GM06990 (cell line): ENCODE data around the gene EGFR.

Experiments used
- DNase-seq: peaks from one replicate; pipeline ENCODE4 v3.0.0-alpha.2; 2011; ENCODE audit not compliant: insufficient read length; ENCODE audit errors: extremely low read depth
- H3K27me3 ChIP-seq: replicated peaks from 2 replicates; pipeline ENCODE4 v1.6.0; 2011; ENCODE audit warnings: low read length; ENCODE audit not compliant: control insufficient read depth, insufficient read depth
- H3K36me3 ChIP-seq: 2 replicates; pipeline ENCODE4 v1.5.1; 2011; ENCODE audit warnings: low read length; ENCODE audit not compliant: control insufficient read depth, insufficient read depth
- H3K4me3 ChIP-seq: replicated peaks from 2 replicates; pipeline ENCODE4 v1.5.1; 2011; ENCODE audit warnings: low read depth, mild to moderate bottlenecking, control low read depth, low read length
- TF ChIP-seq, protein P1 (sequence below): IDR thresholded peaks from 2 replicates; pipeline ENCODE4 v1.5.1; 2011; ENCODE audit warnings: low read length, control low read depth, mild to moderate bottlenecking, inconsistent platforms; ENCODE audit not compliant: insufficient read depth, poor library complexity, severe bottlenecking

EGFR gene

DNA sequence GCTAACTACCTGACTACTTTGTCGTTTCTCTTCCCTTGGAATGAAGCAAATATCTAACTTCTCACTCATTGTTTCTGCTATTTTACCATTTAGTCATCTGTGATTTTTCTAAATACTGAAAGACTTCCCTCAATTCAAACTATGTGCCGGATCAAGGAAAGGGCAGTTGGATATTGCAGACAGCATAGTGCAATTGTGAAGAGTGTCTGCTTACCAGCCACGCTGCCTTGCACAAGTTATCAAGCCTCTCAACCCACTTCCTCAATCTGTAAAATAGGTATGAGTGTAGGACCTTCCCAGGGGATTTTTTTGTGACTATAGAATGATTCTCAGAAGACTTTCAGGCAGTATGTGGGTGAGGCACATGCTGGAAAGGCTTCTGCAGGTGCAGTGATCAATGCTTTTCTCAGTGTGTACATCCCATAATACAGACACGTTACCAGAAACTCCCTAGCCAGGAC, 54.3 kb downstream of the EGFR start:
- TF ChIP-seq, protein P1, sequence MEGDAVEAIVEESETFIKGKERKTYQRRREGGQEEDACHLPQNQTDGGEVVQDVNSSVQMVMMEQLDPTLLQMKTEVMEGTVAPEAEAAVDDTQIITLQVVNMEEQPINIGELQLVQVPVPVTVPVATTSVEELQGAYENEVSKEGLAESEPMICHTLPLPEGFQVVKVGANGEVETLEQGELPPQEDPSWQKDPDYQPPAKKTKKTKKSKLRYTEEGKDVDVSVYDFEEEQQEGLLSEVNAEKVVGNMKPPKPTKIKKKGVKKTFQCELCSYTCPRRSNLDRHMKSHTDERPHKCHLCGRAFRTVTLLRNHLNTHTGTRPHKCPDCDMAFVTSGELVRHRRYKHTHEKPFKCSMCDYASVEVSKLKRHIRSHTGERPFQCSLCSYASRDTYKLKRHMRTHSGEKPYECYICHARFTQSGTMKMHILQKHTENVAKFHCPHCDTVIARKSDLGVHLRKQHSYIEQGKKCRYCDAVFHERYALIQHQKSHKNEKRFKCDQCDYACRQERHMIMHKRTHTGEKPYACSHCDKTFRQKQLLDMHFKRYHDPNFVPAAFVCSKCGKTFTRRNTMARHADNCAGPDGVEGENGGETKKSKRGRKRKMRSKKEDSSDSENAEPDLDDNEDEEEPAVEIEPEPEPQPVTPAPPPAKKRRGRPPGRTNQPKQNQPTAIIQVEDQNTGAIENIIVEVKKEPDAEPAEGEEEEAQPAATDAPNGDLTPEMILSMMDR = no peak
- H3K27me3 ChIP-seq = no peaks in the 10 kb centered on the region
- H3K36me3 ChIP-seq = no peaks in the 10 kb centered on the region
- DNase-seq = peak; percentile 56
- H3K4me3 ChIP-seq = no peak overlapping the region

- Histone ChIP-seq H3K4me3 (0 out of 2 replicates have a peak overlapping the region, but pooled peaks have one; percentile 20), H3K36me3 (no peaks in the 10 kb centered on the region)
- DNase-seq = peak; percentile 78
Observed at GRCh38 chr7:55073976-55074528, 55.2 kb downstream of the EGFR start.

DNA sequence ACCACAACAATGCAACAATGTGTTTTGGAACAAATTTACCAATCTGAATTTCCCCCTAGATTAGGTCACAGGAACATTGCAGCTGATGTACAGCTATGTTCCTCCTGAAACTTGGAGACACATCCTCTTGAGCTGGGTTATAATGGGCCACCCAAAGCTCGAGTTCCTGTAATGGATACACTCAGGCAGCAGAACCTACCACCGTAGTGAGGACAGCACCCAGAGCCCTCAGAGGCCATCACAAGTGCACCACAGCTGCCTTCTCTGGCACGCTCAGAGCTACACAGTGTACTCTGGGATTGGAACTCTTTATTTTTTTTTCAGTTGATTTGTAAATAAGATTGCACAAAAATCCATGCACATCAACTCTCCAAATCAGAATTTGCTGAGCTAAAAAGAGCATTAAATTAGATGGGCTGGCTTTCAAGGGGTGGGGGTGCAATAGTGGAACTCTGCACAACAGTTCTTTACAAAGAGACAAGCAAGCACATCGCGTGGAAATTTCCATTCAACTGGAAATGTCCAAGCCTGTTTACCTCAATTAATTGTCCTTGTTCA, 56.7 kb downstream of the EGFR start:
- Histone ChIP-seq H3K4me3 (no peak overlapping the region), H3K27me3 (no peaks in the 10 kb centered on the region), H3K36me3 (no peaks in the 10 kb centered on the region)
- TF ChIP-seq, protein P1 = no peak
- DNase-seq = no peak

More at GRCh38 chr7:55073976-55074528, 55.2 kb downstream of the EGFR start:
- H3K27me3 ChIP-seq = no peaks in the 10 kb centered on the region
- TF ChIP-seq, protein P1 = no peak

DNA sequence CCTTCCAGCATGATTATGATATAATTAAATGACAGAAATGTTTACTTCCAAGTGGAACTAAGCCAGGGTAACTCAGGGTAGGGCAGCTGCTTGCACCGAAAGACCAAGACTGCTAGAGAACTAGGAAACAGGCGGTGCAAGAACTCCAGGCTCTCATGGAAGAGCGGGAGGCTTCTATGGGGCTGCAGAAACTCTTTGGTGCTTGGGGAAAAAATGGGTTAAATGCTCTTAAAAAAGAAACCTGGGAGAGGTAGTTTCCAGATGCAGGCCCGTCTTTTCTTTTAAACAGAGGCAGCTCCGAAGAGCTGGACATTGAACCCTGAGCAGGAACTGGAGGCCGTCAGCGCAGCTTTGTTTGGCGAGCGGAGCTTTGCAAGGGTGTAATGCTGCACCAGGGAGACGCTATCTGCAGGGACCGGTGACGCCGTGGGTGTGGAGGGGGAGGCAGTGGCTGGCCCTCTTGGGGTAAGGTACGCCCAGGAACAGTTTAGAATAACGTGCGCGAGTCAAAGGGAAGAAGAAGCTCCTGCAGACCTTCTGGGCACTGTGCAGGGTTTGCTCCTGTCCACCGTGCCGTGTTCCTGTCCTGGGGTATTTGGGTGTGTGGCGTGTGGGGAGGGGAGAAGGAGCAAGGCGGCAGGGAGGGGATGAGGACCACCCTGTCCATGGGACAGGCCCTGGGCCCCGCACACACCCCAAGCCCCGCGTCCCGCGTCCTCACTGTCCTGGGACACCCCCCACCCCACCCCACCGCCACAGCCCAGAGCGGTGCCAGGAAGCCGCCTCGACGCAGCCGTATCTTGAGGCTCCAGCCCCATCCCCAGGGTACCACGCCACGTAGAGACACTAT, 59.0 kb downstream of the EGFR start:
- H3K4me3 ChIP-seq = no peak overlapping the region
- H3K36me3 ChIP-seq = no peaks in the 10 kb centered on the region
- TF ChIP-seq, protein P1 = no peak
- no peaks in the 10 kb centered on the region for H3K27me3 ChIP-seq
- DNase-seq = no peak

- Histone ChIP-seq H3K4me3 (no peak overlapping the region), H3K36me3 (no peaks in the 10 kb centered on the region), H3K27me3 (no peaks in the 10 kb centered on the region)
- no peak for DNase-seq
- TF ChIP-seq, protein P1 = no peak
Observed at GRCh38 chr7:55078465-55079372, 59.9 kb downstream of the EGFR start.
